ENCODE results near the gene KDR.

KDR gene

GRCh38 chr4:55159851-55160250, 34.5 kb upstream of the KDR start:
- no peak for TF ChIP-seq CTCF (IDR thresholded peaks at IDR 0.05; ENCODE audit: low read depth, low read length)
- no peak for DNase-seq (ENCODE audit: extremely low read depth, low read depth)

GRCh38 chr4:55158957-55159356, 33.6 kb upstream of the KDR start:
- DNase-seq (ENCODE audit: extremely low read depth, low read depth), result no peak
- no peak for TF ChIP-seq CTCF (IDR thresholded peaks at IDR 0.05; ENCODE audit: low read depth, low read length)

- DNase-seq (ENCODE audit: extremely low read depth, low read depth), result no peak
- no peak for TF ChIP-seq CTCF (IDR thresholded peaks at IDR 0.05; ENCODE audit: low read depth, low read length)
These were observed 32.3 kb upstream of the KDR start for GRCh38 chr4:55157559-55158277.

GRCh38 chr4:55154933-55155332, 29.5 kb upstream of the KDR start:
- no peak for TF ChIP-seq CTCF (IDR thresholded peaks at IDR 0.05; ENCODE audit: low read depth, low read length)

GRCh38 chr4:55154290-55154880, 29.0 kb upstream of the KDR start:
- no peak for DNase-seq (ENCODE audit: extremely low read depth, low read depth)

More at GRCh38 chr4:55154933-55155332, 29.5 kb upstream of the KDR start:
- DNase-seq (ENCODE audit: extremely low read depth, low read depth), result no peak

GRCh38 chr4:55143858-55144257, 18.5 kb upstream of the KDR start:
- no peak for DNase-seq (ENCODE audit: extremely low read depth, low read depth)
- TF ChIP-seq CTCF (IDR thresholded peaks at IDR 0.05; ENCODE audit: low read depth, low read length), result no peak

More at GRCh38 chr4:55154290-55154880, 29.0 kb upstream of the KDR start:
- no peak for TF ChIP-seq CTCF (IDR thresholded peaks at IDR 0.05; ENCODE audit: low read depth, low read length)

GRCh38 chr4:55138367-55138766, 13.0 kb upstream of the KDR start:
- DNase-seq (ENCODE audit: extremely low read depth, low read depth), result no peak
- no peak for TF ChIP-seq CTCF (IDR thresholded peaks at IDR 0.05; ENCODE audit: low read depth, low read length)

Data from AG09319 (cell line).